ENCODE measurements around the gene ITPK1.

ITPK1 gene

DNA sequence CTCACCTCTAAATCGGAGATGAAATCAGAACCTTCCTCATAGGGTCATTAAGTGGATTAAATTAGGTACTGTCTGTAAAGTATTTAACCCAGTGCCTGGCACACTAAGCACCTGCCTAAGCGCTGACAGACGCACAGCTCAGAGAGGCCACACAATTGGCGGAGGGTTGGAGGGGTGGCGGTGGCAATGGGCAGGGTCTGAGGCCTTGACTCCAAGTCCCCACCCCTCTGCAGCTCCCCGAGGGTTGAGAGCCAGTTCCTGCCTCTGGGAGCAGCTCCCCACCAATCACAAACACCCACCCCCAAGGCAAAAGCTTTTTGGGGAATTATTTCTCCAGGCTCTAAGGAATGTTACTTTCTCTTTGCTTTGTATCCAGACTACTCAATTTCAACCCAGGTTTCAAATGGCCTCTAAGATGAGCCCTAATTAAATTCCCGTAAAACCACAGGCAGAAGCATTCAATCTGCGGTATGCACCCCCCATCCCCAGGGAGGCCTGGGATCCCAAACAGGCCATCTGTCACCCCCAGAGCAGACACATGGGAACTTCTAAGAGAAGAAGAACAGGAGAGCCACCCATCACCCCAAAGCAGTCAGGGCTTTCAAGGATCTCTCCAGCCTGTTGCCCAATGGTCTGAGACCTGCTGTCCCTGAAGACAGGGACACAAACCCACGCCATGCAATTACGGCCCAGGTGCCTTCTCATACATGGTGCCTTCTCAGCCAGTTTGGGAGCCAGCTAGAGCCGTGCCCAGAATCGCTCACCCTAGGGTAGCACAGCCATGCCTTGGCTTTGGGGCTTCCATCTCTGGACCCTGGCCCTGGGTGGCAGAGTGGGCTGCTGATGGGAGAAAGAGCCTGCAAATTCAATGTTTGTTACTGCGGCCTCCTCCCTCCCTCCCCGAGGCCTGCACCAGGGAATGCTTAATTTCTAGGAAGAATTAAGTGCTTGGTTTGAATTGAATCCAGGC is 126.7 kb downstream of the ITPK1 start:
- no peak for DNase-seq (ENCODE audit: low read depth)

DNA sequence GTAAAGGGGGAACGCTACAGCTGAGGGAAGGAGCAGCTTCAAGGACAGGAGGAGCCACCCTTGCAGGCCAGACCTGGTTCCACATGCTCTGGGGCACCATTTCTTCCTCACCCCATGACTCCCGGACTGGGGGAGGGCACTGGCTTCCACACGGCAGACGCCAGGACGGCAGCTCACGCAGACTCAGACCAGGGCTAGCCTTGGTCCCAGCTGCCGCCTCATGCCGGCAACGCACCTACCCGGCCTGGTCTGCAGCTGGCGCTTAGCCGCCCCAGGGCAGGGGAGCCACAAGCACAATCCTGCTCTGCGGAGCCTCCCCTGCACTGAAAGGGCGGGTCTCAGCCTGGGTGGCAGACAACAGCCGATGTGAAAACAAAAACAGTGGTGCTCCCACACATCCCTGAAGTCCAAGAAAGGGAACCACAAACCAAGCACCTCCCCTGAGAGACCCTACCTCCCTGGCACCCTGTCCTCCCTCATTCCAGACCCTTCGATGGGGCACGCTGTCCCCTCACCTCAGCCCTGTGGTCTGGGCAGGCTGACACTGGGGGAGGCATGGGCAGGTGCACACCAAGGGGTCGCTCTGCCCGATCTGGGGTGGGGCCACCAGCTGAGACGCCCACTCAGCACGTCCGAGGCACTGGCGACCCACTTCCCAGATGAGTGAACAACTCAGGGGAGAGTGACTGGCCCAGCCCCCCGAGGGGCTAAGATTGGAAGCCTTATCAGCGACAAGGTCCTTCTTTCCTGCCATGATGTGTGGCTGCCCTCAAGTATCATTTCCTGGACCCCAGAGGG is 127.8 kb downstream of the ITPK1 start:
- no peak for DNase-seq (ENCODE audit: low read depth)

DNA sequence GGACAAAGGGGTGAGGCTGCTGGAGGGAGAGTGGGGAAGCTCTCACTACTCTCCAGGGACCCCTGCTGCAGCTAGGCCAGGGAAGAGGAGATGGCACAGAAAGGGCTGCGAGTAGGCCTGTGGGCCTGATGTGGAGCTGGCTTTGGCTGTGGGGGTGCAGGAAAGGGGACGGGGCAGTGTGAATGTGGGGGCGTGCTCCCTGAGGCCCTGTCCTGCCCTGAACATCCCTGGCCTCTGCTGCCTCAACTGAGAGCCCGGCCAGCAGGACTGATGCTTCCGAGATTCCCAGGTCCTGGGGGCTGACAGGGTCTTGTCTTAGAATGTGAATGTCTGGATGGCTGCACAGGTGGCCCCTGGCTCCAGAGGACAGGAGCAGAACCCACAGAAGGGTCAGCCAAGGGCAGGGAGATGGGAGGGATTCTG is 128.6 kb downstream of the ITPK1 start:
- no peak for DNase-seq (ENCODE audit: low read depth)

DNA sequence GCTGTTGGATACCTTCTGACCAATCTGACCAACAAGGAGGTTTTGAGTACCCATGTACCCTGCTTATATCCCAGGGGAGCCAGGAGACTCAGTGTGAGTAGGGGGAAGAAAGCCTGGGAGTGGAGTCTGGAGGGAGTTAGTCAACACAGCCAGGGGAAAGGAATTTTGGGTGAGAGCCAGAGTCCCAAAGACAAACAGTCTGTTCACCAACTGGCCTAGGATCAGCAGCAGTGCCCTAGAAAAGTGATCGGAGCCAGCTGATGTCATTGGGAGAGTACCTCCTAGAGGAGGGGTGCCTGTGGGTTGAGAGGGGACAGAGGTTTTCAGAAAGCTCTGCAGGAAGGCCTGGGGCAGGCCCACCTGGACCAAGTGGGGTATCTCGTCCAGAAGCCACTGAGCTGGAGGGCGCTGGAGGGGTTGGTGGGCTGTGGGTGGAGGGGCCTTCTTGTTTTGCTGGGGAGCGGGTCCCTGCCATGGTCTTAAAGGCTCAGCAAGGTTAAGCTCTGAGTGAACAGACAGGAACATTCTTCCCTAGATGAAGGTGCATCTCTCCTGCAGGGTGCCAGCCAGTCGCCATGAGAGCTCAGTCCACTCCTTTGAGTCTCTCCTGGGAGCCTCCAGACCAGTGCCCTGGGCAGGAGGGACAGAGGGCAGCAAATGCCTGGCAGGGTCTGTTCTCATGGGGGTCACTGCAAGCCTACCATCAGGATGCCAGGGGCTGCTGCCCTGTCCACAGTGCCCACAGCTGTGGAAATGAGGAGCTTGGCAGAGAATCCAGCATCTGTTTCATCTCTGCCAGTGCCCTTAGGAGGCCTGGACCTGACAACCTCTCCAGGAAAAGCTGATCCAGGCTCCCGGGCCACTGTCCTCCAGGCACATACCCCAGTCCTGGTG is 129.2 kb downstream of the ITPK1 start:
- DNase-seq (ENCODE audit: low read depth): no peak

DNA sequence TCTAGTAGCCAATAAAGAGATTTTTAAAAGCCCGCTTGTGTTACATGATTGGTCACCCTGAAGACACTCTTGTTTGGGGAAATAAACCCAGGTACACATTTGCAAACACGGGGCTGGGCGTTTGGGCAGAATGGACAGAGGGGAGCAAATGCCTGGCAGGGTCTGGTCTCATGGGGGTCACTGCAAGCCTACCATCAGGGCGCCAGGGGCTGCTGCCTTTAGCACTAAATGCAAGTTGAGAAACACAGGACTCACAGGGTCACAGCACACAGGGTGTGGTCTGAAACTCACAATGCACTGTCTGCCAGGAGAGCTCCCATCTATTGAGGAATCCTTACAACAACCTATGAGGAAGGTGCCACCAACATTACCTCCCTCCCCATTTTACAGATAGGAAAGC is 130.2 kb downstream of the ITPK1 start:
- DNase-seq (ENCODE audit: low read depth): no peak

DNA sequence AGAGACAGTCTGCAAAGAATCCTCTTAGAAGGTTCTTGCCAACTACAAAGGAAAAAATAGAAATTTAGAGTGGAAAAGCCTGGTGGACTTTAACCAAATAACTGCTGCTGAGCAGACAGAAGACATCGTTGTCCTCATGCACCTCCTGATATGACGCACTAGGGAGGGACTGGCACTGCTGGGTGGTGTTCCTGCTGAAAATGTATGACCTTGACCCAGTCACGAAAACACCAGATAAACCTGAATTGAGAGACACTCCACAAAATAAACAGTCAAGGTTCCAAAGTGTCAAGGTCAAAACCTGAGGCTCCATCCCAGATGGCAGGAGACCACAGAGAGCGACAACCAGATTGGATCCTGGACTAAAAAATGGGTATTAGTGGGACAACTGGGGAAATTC is 130.8 kb downstream of the ITPK1 start:
- DNase-seq (ENCODE audit: low read depth): no peak

DNA sequence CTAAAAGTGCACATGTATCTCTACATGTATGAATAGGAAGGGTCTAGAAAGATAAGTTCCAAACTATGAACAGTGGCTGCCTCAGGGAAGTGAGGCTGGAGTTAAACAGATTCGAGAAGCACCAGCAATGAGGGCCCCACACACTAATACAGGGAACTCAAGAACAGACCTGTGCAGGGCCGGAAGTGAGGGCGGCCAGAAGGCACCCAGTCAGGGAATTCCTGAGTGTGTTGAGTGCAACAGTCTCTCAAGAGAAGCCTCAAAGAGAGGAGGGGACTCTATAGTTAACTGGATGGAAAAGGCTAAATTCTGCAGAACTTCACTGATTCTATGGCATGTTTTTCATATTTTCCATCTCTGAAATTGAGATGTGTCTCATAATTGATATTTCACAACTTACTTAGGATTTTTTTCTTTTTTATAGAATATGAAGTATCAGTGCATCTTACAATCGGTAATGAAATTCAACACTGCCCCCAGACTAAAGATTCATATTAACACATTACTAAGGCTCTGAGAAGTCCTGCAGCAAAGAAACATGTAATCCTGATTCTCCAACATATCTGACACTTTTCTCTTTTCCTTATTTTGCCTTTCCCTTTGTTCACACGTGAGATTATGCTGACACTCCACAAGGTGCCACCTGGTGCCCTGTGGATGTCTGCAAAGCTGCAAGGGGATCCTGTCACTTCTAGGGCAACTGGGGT is 131.5 kb downstream of the ITPK1 start:
- DNase-seq (ENCODE audit: low read depth): no peak

DNA sequence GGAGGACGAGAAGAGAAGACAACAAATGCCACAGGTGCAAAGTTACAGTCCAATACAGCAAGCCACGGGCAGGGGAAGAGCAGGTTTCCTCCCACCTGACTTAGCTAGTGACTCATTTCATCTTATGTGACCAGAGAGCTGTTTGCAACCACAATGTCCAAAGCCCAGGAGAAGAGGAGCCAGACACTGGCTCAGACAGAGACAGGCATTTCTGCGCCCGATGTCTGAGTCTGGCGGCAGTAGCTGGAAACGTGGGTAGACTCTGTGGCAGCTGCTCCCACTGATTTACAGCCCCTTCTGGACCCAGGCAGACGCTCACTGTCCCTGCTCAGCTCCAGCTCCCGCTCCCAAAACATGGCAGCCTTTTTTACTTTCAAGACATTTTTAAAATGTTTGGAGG is 132.8 kb downstream of the ITPK1 start:
- DNase-seq (ENCODE audit: low read depth): no peak

DNA sequence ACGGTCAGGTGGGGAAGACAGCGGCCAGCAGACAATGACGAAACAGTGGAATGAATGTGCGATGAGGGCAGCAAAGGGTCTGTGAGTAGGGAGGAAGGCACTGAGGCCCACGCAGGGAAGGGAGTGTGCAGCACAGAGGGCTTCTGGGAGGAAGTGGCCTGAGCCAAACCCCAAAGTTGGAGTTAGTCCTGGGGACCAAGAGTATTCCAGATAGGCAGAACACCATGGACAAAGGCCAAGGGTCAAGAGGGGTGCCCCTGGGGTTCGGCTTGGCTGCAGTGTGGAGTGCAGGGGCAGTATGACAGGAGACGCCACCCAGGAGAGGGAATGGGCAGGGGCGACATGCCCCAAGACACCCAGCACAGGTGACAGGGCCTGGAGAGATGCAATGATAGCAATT is 134.0 kb downstream of the ITPK1 start:
- no peak for DNase-seq (ENCODE audit: low read depth)

DNA sequence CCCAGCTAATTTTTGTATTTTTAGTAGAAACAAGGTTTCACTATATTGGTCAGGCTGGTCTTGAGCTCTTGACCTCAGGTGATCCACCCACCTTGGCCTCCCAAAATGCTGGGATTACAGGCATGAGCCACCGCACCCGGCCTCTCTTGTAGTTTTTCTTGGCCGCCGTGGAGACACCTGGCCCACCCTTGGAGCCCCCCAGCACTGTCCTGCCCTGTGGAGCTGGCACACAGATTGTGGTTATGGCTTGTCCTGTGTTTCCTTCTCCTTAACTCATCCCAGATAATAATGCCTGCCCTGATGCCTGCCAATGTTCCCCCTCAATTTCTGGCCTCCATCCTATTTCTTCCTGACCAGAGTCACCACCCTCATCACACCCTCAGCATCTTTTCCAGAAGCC is 134.9 kb downstream of the ITPK1 start:
- DNase-seq (ENCODE audit: low read depth): no peak

DNA sequence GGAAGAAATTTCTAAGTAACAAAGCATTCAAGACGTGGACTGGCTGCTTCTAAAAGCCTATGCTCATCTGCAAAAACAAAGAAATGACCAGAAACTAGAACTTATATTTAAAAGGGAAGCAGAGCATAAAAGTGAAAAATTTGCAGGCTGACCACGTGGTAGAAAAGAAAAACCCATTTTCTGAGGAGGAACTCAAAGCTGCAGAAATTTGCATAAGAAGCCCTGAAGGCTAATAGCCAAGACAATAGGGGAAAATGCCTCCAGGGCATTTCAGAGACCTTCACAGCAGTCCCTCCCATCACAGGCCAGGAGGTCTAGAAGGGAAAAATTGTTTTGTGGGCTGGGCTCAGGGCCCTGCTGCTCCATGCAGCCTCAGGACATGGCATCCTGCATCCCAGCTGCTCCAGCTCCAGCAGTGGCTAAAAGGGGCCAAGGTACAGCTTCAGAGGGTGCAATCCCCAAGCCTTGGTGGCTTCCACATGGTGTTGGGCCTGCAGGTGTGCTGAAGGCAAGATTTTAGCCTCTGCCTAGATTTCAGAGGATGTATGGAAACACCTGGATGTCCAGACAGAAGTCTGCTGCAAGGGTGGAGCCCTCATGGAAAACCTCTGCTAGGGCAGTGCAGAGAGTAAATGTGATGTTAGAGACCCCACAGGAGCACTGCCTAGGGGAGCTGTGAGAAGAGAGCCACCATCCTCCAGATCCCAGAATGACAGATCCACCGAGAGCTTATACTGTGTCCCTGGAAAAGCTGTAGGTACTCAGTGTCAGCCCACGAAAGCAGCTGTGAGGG is 137.3 kb downstream of the ITPK1 start:
- no peak for DNase-seq (ENCODE audit: low read depth)

DNA sequence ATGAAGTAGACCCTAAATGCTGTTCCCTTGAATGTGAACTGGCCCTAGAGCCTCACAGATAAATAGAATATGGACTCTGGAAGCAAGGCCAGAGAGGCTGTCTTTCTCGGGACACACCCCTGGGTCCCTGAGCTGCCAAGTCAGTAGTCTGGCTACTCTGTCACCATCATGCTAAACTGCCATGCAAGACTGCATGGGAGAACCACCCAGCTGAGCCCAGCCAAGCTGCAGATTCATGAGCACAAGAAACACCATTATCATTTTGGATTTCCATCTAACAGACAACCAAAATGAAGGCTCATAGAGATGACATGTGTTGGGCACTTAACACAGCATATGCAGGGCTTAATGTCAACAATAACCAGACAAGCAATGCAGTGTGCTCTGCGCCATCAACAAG is 139.5 kb downstream of the ITPK1 start:
- DNase-seq (ENCODE audit: low read depth): no peak

DNA sequence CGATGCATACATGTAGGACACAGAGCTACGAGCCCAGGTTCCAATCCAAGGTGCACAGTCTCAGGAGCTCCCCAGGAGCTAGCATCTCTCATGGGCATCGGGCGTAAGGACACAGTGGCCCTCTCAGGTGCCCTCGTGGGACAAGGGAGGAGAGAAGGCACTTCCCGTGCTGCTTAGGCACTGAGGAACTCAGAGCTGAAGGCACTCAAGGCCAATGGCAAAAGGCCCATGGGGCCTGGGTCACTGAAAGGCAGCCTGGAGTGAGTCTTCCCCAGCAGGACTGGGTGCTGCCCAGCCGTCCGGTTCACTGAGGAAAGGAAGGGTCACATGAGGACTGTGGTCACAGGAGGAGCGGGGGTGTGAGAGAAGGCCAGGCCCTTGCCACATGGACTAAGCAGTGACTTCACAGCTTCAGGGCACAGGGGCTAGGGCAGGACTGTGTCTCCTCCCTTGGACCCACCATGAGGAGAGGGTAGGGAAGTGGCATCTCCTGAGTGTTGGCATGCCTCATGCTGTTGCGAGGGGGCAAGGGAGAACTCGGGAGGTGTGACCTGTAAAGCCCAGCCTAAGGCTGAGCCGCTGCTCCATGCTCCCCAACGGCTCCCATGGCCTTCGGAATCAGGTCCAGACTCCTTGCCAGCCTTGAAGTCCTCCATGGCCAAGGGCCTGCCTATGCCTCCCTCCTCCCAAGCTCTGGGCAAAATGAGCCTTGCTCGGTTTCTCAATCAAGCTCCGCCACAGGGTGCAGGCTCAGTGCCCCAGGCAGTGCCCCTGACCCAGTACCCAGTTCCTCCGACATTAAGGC is 141.0 kb downstream of the ITPK1 start:
- DNase-seq (ENCODE audit: low read depth): no peak

DNA sequence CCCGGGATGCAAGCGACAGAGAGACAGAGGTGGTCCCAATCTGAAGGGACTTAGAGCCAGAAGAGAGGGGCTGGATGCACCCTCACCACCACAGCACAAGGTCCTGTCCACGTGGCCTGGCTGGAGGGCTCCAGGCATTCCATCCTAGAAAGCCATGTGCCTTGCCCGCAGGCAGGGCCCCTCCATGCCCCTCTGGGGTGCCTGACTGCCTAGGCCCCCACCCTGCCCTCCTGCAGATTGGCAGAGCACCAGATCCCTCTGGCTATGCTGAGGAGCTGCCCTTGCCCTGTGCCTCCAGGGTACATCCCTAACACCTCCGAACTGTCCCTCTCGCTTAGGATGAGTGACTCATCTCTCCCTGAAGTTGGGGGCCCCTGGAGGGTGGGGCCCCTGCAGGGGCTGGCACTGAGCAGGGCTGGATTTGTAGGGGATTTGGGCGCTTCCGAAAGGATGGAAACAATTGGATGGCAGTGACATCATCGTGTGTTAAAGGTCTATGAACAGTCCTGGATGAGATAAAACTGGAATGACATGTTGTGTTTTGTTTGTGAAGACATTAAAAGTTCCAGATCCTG is 141.8 kb downstream of the ITPK1 start:
- no peak for DNase-seq (ENCODE audit: low read depth)

DNA sequence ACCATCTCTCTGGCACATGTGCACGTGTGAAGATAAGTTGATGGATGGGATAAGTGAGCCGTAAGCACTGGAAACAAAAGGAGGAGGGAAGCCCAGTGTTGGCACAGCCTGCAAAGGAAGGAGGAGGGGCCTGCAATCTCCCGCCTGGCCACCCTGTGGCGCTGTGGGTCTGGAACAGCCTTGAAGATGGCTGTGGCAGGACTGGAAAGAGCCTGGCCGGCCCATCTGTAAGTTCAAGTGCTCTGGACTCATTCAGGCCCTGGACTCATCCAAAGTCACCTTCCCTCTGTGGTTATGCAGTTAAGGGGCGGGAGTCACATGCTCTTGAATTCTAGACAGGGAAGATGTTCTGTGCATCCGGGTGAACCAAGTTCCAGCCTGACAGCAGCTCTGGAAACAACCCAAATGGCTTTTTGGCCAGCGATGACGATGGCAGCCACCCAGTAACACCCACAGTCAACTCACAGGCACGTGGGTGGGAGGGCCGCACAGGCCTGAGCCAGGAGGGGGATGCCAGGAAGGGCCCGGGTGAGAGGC is 142.4 kb downstream of the ITPK1 start:
- no peak for DNase-seq (ENCODE audit: low read depth)

DNA sequence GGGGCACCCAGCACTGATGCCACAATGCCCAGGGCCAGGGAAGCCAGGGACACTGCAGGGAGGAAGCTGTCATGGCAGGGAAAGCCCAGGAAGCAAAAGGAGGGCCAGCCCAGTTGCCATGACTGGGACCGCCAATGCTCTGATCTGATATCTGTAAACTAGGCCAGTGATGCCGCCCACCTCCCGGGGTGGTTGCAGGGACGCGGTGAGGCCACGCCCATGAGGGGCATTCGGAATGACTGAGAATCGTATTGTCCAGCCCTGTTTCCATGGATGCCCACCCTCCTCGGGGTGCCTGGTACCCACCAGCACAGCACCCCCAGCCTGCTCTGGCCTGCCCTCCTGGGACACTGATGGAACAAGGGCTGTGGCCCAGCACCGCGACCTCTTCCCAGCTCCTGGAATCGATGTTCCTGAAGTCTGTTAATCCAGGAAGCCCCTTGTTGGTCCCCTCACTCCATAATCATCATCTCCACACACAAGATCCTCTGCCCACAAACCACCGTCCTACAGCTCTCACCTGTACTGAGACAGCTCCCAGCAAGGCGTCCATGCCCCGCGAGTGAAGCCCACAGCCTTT is 144.0 kb downstream of the ITPK1 start:
- DNase-seq (ENCODE audit: low read depth): no peak

DNA sequence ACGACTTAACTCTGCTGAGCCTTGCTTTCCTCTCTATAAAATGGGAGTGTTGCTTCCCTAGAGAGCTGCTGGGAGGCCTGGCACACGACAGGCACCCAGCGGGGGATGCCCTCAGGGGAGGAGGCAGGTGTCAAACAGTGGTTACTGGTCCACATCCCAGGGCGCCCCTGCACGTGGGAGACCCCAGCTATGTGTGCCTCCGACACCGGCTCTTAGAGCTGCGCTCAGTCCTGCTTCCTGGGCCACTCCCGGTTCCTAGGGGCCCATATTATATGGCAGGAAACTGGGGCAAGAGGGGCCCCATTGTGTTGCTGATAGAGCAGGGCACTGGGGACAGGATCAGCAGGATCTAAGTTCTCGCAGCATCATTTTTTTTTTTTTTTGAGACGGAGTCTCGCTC is 145.5 kb downstream of the ITPK1 start:
- DNase-seq (ENCODE audit: low read depth): no peak

DNA sequence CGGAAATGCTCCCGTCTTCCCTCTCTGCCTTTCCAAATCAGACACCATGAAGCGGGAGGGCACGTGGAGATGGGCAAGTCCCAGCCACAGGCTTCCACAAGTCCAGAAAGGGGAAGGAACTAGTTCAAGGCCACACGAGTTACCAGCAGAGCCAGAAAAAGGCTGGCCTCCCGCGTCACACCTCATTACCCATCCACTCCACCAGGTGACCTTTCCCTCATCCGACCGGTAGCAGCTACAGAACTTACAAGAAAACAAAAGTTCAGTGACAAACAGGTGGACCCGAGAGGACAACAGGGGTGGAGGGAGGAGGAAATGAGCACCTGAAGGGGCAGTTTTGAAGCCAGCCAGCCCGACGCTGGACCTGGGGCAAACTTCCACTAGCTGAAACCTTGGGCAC is 145.9 kb downstream of the ITPK1 start:
- DNase-seq (ENCODE audit: low read depth): no peak

DNA sequence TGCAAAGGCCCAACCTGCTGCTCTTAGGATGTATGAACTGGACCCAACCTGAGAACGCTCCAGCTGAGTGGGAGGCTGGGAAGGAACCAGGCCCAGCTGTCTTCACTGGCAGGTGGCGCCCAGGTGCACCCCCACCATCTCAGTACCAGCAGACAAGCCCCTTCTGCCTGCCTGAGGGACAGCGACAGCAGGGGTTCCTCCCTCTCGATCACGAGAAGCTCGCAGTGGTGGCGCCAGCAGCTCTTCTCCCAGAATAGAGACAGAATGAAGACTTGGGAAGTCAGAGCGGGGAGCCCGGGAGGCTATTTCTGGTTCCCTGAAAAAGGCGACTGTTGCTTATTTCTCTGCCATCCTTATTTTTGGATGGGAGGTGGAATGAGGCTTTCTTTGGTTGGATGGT is 146.3 kb downstream of the ITPK1 start:
- DNase-seq (ENCODE audit: low read depth): no peak

Data from T follicular helper cell (primary cell).